Measurements from ENCODE around the gene MRPL1. TPM values are rescaled to one million over a fixed set of nuclear protein-coding genes. Genes with fewer than 3 reads are reported as not detected.

MRPL1 gene
- total and polyA plus RNA-seq, 2 donors (not counting 3 experiments of a cell fraction or from before 2014, with no cell fraction given), result 11.5 to 42.9 TPM

GRCh38 chr4:77921701-77922100 is 59.1 kb downstream of the MRPL1 start:
- CTCF ChIA-PET, result interaction anchor here (0.7 to 1.2 kb wide), 2 partner anchors 9 to 59 kb away, joined by 3 to 4 read pairs; partner anchors contain the start of gene MRPL1

More at GRCh38 chr4:77921701-77922100, 59.1 kb downstream of the MRPL1 start:
- no peaks in the 10 kb centered on the region for H4K20me1 ChIP-seq (replicated peaks; ENCODE audit: control insufficient read depth, extremely low read depth, insufficient read depth, low read length)
- TF ChIP-seq GATA2 (IDR thresholded peaks at IDR 0.05; ENCODE audit: insufficient read depth, insufficient read length, low read depth, low read length) (peak; percentile 36), MYC (IDR thresholded peaks at IDR 0.05; ENCODE audit: low read depth, low read length) (no peak), MAX (IDR thresholded peaks at IDR 0.05; ENCODE audit: insufficient read depth, insufficient read length) (no peak), CTCF (IDR thresholded peaks at IDR 0.05; ENCODE audit: extremely low read depth in 1 of 2, insufficient read depth in 1 of 2, low read depth in 1 of 2, low read length in 2 of 2) (no peak), EZH2 (IDR thresholded peaks at IDR 0.05; ENCODE audit: borderline replicate concordance, low read depth, low read length, severe bottlenecking) (no peak), FOS (IDR thresholded peaks at IDR 0.05; ENCODE audit: borderline replicate concordance, insufficient read depth, low read length) (peak; percentile 98), POLR2A (IDR thresholded peaks at IDR 0.05; ENCODE audit: low read depth, low read length) (peak; percentile 62), JUN (IDR thresholded peaks at IDR 0.05; ENCODE audit: borderline replicate concordance, insufficient read depth, insufficient read length, low read depth) (peak; percentile 100), POLR2AphosphoS5 (IDR thresholded peaks at IDR 0.05; ENCODE audit: insufficient read depth, low read depth, low read length) (peak; percentile 90)
- intact Hi-C loops (cut with micrococcal nuclease), result loop anchor here (1.0 to 5.0 kb wide), 7 partner anchors 10 to 1731 kb away; partner anchors contain the start of genes ANXA3 and MRPL1
- H3K4me3 ChIP-seq (replicated peaks in 1 of 3; ENCODE audit: insufficient read depth in 1 of 3, low read depth in 1 of 3, low read length in 3 of 3), result peak overlapping the region in 1 of 3 experiments; percentile 37
- H3K27me3 ChIP-seq (ENCODE audit: control insufficient read depth in 2 of 2, insufficient read depth in 2 of 2, low read length in 2 of 2), result no peaks in the 10 kb centered on the region
- H2AFZ ChIP-seq (ENCODE audit: low read depth, low read length), result no peak overlapping the region
- no TSS peak for BruUV-seq (replicated peaks)
- peaks cover 10% of the 10 kb centered on the region for H3K79me2 ChIP-seq (ENCODE audit: control insufficient read depth, insufficient read depth, low read length)
- H3K9ac ChIP-seq (replicated peaks; ENCODE audit: extremely low read depth, insufficient read depth, low read length), result peak overlapping the region; percentile 99
- POLR2A ChIA-PET, result interaction anchor here (0.7 to 1.6 kb wide), 2 partner anchors 59 to 193 kb away, joined by 3 to 5 read pairs; partner anchors contain the start of gene MRPL1
- no peaks in the 10 kb centered on the region for H3K36me3 ChIP-seq (ENCODE audit: control insufficient read depth in 2 of 2, extremely low read depth in 1 of 2, insufficient read depth in 2 of 2, low read length in 2 of 2)
- peak; percentile 97 for DNase-seq (ENCODE audit: low read depth, low spot score)
- peak; percentile 81 for FAIRE-seq
- H3K27ac ChIP-seq (ENCODE audit: insufficient read depth, low read depth, low read length), result peak overlapping the region; percentile 99
- no peaks in the 10 kb centered on the region for H3K9me1 ChIP-seq (replicated peaks; ENCODE audit: control insufficient read depth, extremely low read depth, insufficient read depth, low read length)
- peaks cover 58% of the 10 kb centered on the region for H3K4me1 ChIP-seq (ENCODE audit: control insufficient read depth, extremely low read depth, insufficient read depth, low read length)
- H3K4me2 ChIP-seq (ENCODE audit: insufficient read depth, low read length), result peak overlapping the region; percentile 81
- dilution Hi-C loops (cut with MboI; ENCODE audit: extremely low pct_ligation_motif_present, low sequenced_read_pairs), result no loop called here
- no peaks in the 10 kb centered on the region for H3K9me3 ChIP-seq (replicated peaks; ENCODE audit: control insufficient read depth, insufficient read depth, low read length)

All from endothelial cell of umbilical vein (primary cell).